DMS53 treated with DMSO at 0.1 percent for 48 hours (cell line): ENCODE results near the gene GRIN1.

Experiments
- DNase-seq: peaks from one replicate; lab custom pipeline; 2025; ENCODE audit not compliant: unreplicated experiment; lab: John Stamatoyannopoulos, UW

Gene GRIN1

GRCh38 chr9:137176302-137177182 lies 37.6 kb downstream of the GRIN1 start:
- peak; percentile 87 for DNase-seq

GRCh38 chr9:137178201-137178938 lies 39.4 kb downstream of the GRIN1 start:
- DNase-seq: no peak

- no peak for DNase-seq
Measured at GRCh38 chr9:137178939-137179630, 40.1 kb downstream of the GRIN1 start.

- no peak for DNase-seq
Measured at GRCh38 chr9:137179761-137180160, 40.8 kb downstream of the GRIN1 start.

- no peak for DNase-seq
Measured at GRCh38 chr9:137180491-137180890, 41.5 kb downstream of the GRIN1 start.

GRCh38 chr9:137181680-137182079 lies 42.7 kb downstream of the GRIN1 start:
- DNase-seq: no peak

GRCh38 chr9:137182836-137183235 lies 43.9 kb downstream of the GRIN1 start:
- DNase-seq: no peak

- DNase-seq: no peak
Measured at GRCh38 chr9:137183980-137184595, 45.1 kb downstream of the GRIN1 start.

GRCh38 chr9:137184881-137185660 lies 46.1 kb downstream of the GRIN1 start:
- no peak for DNase-seq

- DNase-seq: no peak
Measured at GRCh38 chr9:137185921-137186320, 47.0 kb downstream of the GRIN1 start.

GRCh38 chr9:137186385-137186784 lies 47.4 kb downstream of the GRIN1 start:
- DNase-seq: no peak

- DNase-seq: no peak
Measured at GRCh38 chr9:137187386-137187785, 48.4 kb downstream of the GRIN1 start.

- DNase-seq: no peak
Measured at GRCh38 chr9:137188086-137188489, 49.1 kb downstream of the GRIN1 start.

GRCh38 chr9:137188490-137189296 lies 49.7 kb downstream of the GRIN1 start, which contains the start of the genes ANAPC2 and SSNA1:
ANAPC2 (minus strand) TSS chr9:137188560; CDS start chr9:137188532, 28 bp downstream.
SSNA1 (plus strand) TSS chr9:137188676; CDS start chr9:137188727, 51 bp downstream.
- DNase-seq: peak; percentile 88

GRCh38 chr9:137189297-137190295 lies 50.6 kb downstream of the GRIN1 start:
- DNase-seq: no peak

GRCh38 chr9:137190315-137190856 lies 51.4 kb downstream of the GRIN1 start:
- peak; percentile 33 for DNase-seq

GRCh38 chr9:137191245-137191644 lies 52.3 kb downstream of the GRIN1 start:
- no peak for DNase-seq
